ENCODE measurements around the gene TMEM98.
"Not testable (repeated sequence)": the region's sequence is repeated elsewhere in the genome, so short reads cannot be mapped to it uniquely, and the experiment has no call there.

The TMEM98 gene

GRCh38 chr17:32949181-32949580 lies 21.2 kb downstream of the TMEM98 start:
- H4K20me1 ChIP-seq (ENCODE audit: insufficient read depth, low read length), result no peaks in the 10 kb centered on the region

GRCh38 chr17:32952491-32952890 lies 24.5 kb downstream of the TMEM98 start:
- not testable (repeated sequence) for H4K20me1 ChIP-seq (ENCODE audit: insufficient read depth, low read length); H3K9me2 ChIP-seq (replicated peaks; ENCODE audit: insufficient read depth, low read length); H3F3A ChIP-seq (ENCODE audit: insufficient read depth, low read length); H3K79me2 ChIP-seq (ENCODE audit: low read length); H3K27ac ChIP-seq (ENCODE audit: low read length); H3K9ac ChIP-seq (ENCODE audit: low read length); H3K36me3 ChIP-seq (replicated peaks; ENCODE audit: insufficient read depth, low read length); H2AFZ ChIP-seq (ENCODE audit: low read length); H3K4me2 ChIP-seq (ENCODE audit: low read depth, low read length); H3K9me3 ChIP-seq (replicated peaks; ENCODE audit: insufficient read depth, low read length); H3K27me3 ChIP-seq (replicated peaks; ENCODE audit: insufficient read depth, low read length); H3K4me3 ChIP-seq (ENCODE audit: low read length); H3K4me1 ChIP-seq (ENCODE audit: low read length); DNase-seq

More at GRCh38 chr17:32949181-32949580, 21.2 kb downstream of the TMEM98 start:
- DNase-seq, result no peak
- no peak overlapping the region for H3K4me2 ChIP-seq (ENCODE audit: low read depth, low read length)
- H3K4me1 ChIP-seq (ENCODE audit: low read length), result peaks cover 5% of the 10 kb centered on the region; the same call in 1 of the 2 replicates
- H3K27me3 ChIP-seq (replicated peaks; ENCODE audit: insufficient read depth, low read length), result no peaks in the 10 kb centered on the region
- no peak overlapping the region for H3K9ac ChIP-seq (ENCODE audit: low read length)
- no peaks in the 10 kb centered on the region for H3K36me3 ChIP-seq (replicated peaks; ENCODE audit: insufficient read depth, low read length)
- TF ChIP-seq CTCF (IDR thresholded peaks at IDR 0.05; ENCODE audit: low read length) (no peak), EZH2phosphoT487 (IDR thresholded peaks at IDR 0.05; ENCODE audit: low read length) (no peak), EZH2 (optimal IDR thresholded peaks at IDR 0.05; ENCODE audit: low read depth, low read length) (no peak)
- no peak overlapping the region for H2AFZ ChIP-seq (ENCODE audit: low read length)
- no peaks in the 10 kb centered on the region for H3K9me3 ChIP-seq (replicated peaks; ENCODE audit: insufficient read depth, low read length)
- H3F3A ChIP-seq (ENCODE audit: insufficient read depth, low read length), result no peaks in the 10 kb centered on the region
- H3K27ac ChIP-seq (ENCODE audit: low read length), result no peak overlapping the region
- H3K9me2 ChIP-seq (replicated peaks; ENCODE audit: insufficient read depth, low read length), result no peaks in the 10 kb centered on the region
- no peaks in the 10 kb centered on the region for H3K79me2 ChIP-seq (ENCODE audit: low read length)
- H3K4me3 ChIP-seq (ENCODE audit: low read length), result no peak overlapping the region

GRCh38 chr17:32953045-32953444 lies 25.1 kb downstream of the TMEM98 start:
- H3K4me1 ChIP-seq (ENCODE audit: low read length), result peaks cover 5% of the 10 kb centered on the region; the same call in 1 of the 2 replicates
- H3K4me2 ChIP-seq (ENCODE audit: low read depth, low read length), result no peak overlapping the region
- no peak overlapping the region for H3K4me3 ChIP-seq (ENCODE audit: low read length)
- H3K9me3 ChIP-seq (replicated peaks; ENCODE audit: insufficient read depth, low read length), result no peaks in the 10 kb centered on the region
- H3K9ac ChIP-seq (ENCODE audit: low read length), result no peak overlapping the region
- no peak overlapping the region for H3K27ac ChIP-seq (ENCODE audit: low read length)
- no peak for DNase-seq
- no peaks in the 10 kb centered on the region for H3K36me3 ChIP-seq (replicated peaks; ENCODE audit: insufficient read depth, low read length)
- TF ChIP-seq EZH2phosphoT487 (IDR thresholded peaks at IDR 0.05; ENCODE audit: low read length), result no peak
- no peak for TF ChIP-seq CTCF (IDR thresholded peaks at IDR 0.05; ENCODE audit: low read length)
- TF ChIP-seq EZH2 (optimal IDR thresholded peaks at IDR 0.05; ENCODE audit: low read depth, low read length), result no peak
- no peaks in the 10 kb centered on the region for H3F3A ChIP-seq (ENCODE audit: insufficient read depth, low read length)
- no peak overlapping the region for H2AFZ ChIP-seq (ENCODE audit: low read length)
- H3K9me2 ChIP-seq (replicated peaks; ENCODE audit: insufficient read depth, low read length), result no peaks in the 10 kb centered on the region
- no peaks in the 10 kb centered on the region for H3K27me3 ChIP-seq (replicated peaks; ENCODE audit: insufficient read depth, low read length)
- no peaks in the 10 kb centered on the region for H3K79me2 ChIP-seq (ENCODE audit: low read length)
- no peaks in the 10 kb centered on the region for H4K20me1 ChIP-seq (ENCODE audit: insufficient read depth, low read length)

GRCh38 chr17:32953857-32954256 lies 25.9 kb downstream of the TMEM98 start:
- H3K79me2 ChIP-seq (ENCODE audit: low read length), result no peaks in the 10 kb centered on the region
- TF ChIP-seq CTCF (IDR thresholded peaks at IDR 0.05; ENCODE audit: low read length) (no peak), EZH2 (optimal IDR thresholded peaks at IDR 0.05; ENCODE audit: low read depth, low read length) (no peak), EZH2phosphoT487 (IDR thresholded peaks at IDR 0.05; ENCODE audit: low read length) (no peak)
- no peak for DNase-seq
- no peaks in the 10 kb centered on the region for H3F3A ChIP-seq (ENCODE audit: insufficient read depth, low read length)
- no peaks in the 10 kb centered on the region for H4K20me1 ChIP-seq (ENCODE audit: insufficient read depth, low read length)
- no peaks in the 10 kb centered on the region for H3K9me3 ChIP-seq (replicated peaks; ENCODE audit: insufficient read depth, low read length)
- no peaks in the 10 kb centered on the region for H3K27me3 ChIP-seq (replicated peaks; ENCODE audit: insufficient read depth, low read length)
- no peaks in the 10 kb centered on the region for H3K36me3 ChIP-seq (replicated peaks; ENCODE audit: insufficient read depth, low read length)
- H3K4me1 ChIP-seq (ENCODE audit: low read length), result peaks cover 5% of the 10 kb centered on the region; the same call in 1 of the 2 replicates
- H3K4me2 ChIP-seq (ENCODE audit: low read depth, low read length), result no peak overlapping the region
- no peak overlapping the region for H3K9ac ChIP-seq (ENCODE audit: low read length)
- H3K9me2 ChIP-seq (replicated peaks; ENCODE audit: insufficient read depth, low read length), result no peaks in the 10 kb centered on the region
- no peak overlapping the region for H3K4me3 ChIP-seq (ENCODE audit: low read length)
- no peak overlapping the region for H2AFZ ChIP-seq (ENCODE audit: low read length)
- H3K27ac ChIP-seq (ENCODE audit: low read length), result no peak overlapping the region
